HPDE6-E6E7 (cell line): Measurements from ENCODE around the gene ACOXL.
"Not testable (repeated sequence)": the region's sequence is repeated elsewhere in the genome, so short reads cannot be mapped to it uniquely, and the experiment has no call there.

Experiments
- DNase-seq: peaks from one replicate; pipeline ENCODE4 v3.0.0; 2011; ENCODE audit warnings: missing footprints; ENCODE audit errors: extremely low spot score

ACOXL gene

DNA sequence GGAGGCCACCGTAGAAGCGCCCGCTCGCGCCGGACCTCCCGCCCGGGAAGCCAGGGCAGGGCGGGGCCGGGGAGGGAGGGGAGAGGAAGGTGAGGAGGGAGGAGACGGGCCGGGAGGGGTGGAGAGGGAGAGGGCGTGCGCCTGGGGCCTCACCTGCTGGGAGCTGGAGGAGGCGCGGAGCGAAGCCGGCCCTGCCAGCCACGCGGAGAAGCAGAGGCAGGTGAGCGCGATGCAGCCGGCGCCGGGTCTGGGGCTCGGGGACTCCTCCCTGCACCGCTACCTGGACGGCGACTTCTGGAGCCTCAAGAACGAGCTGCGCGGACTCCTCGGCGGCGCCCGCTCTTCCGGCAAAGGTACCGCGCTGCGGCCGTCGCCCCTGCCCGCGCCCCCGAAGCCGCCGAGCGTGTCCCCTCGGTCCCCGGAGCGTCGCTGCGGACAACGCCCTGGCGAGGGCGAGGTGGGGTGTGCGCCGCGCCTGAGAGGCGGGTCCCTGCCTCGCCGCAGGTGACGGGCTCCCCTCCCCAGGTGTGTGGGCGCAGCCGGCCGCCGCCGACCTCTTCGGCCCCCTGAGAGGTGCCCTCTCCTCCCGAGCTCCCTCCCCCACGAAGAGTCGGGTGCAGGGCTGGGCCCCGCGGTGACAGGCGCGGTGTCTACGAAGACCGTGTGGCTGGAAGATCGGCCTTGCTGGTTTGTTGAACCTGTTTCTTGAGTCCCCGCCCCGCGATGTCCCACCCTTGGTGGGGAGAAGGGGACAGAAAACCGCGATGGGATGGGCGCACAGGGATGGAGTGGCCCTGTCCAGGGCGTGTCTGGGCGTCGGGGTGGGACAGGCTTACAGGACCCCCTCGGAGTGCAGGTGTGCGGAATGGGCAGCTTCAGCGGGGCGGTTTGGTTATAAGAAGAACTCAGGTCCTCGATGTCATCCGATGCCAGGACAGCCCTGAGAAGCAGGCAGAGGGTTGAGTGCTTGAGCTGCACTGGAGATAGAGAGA lies at the start of gene ACOXL:
ACOXL (plus strand) TSS at position 152 of the 992 bp plus-strand sequence. CDS start 35,817 bp downstream, outside the sequence.
- no peak for DNase-seq

DNA sequence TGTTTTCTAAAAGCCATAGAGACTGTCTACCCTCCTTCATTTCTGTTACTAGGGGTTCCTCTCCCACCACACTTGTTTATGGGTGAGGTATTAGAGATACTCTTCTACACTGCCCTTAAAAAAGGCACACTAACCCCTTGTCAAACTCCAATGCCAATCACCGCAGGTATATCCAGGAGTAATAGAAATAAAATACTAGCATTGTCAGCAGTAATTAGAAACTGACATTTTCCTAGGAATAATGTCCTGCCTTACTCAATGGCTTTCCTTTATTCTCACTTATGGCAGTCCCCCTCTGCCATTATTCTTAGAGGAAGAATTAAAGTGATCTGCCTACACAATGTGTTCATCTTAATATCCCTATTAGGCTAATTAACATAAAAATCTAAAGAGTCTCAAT lies 49.5 kb upstream of the ACOXL start:
- DNase-seq = no peak

DNA sequence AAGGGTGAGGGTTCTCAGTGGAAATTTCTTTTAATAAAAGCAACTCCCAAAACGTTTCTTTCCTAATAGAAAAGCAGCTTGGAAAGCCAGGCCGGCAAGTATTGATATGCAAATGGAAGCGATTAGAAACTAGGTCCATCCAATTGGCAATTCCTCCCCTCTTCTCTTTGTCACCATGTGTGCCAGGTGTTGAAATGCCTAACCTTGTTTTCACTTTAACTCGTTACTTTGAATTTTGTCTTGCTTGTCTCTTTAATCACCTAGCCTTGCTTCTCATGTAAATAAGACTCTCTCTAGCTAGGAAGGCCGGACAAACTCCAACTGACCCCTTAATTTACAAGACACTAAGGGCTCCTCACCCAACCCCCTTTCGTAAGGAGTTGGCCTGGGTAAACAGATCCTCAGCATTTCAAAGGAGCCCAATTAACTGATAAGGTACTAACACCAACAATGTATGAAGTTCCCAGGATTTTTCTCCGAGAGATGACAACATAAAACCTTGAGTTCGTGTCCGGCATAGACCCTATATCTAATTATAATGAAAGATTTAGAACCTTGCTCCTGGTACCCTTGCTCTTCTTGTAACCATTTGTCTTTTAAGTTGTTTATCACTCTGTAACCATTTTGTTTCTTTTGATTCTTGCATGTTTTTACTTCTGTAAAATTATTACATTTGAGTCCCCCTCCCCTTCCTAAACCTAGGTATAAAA lies 44.4 kb upstream of the ACOXL start:
- DNase-seq = not testable (repeated sequence)

- no peak for DNase-seq
Measured at GRCh38 chr2:110688594-110689091, 43.7 kb upstream of the ACOXL start.

DNA sequence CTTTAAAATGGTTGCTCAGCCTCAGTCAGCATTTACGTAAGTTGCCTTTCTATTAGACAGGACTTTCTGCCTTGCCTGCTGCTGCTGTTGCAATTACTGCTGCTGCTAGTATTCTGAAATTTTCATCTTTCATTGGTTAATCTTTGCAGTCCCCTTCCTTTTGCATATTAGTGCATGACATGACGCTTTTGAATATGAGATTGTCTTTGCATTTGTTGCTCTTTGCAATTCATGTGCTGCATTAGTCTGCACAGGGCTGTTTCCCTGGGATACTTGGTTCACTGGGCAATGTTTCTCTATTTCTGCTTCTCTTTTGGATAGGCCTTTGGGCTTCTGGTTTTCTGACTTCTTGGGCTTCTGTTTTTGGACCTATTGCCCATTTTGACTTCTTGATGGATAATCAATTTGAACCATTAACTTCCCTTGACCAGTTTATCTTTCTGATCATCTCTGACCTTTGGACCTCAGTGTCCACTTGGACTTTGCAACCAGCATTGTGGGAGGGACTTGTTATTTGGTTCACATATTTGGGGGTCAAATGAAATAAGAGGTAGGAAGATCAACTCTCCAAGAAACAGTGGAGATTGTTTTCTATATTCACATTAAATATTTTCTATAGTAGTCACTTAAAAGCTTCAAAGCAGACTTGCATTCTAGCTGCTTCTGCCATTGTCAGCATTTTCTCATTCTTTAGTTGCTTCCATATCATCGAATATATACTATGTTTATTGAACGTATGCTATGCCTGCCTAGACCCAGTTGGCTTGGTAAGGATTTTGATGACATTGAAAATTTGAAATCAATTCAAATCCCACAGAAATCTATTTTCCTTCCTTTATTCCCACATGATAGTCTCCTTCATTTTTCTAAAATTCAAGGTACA lies 42.0 kb upstream of the ACOXL start:
- no peak for DNase-seq

- no peak for DNase-seq
Measured at GRCh38 chr2:110691612-110692258, 40.6 kb upstream of the ACOXL start.

- DNase-seq = not testable (repeated sequence)
Measured at GRCh38 chr2:110695146-110695898, 37.1 kb upstream of the ACOXL start.

GRCh38 chr2:110698253-110698652 lies 34.1 kb upstream of the ACOXL start:
- not testable (repeated sequence) for DNase-seq

DNA sequence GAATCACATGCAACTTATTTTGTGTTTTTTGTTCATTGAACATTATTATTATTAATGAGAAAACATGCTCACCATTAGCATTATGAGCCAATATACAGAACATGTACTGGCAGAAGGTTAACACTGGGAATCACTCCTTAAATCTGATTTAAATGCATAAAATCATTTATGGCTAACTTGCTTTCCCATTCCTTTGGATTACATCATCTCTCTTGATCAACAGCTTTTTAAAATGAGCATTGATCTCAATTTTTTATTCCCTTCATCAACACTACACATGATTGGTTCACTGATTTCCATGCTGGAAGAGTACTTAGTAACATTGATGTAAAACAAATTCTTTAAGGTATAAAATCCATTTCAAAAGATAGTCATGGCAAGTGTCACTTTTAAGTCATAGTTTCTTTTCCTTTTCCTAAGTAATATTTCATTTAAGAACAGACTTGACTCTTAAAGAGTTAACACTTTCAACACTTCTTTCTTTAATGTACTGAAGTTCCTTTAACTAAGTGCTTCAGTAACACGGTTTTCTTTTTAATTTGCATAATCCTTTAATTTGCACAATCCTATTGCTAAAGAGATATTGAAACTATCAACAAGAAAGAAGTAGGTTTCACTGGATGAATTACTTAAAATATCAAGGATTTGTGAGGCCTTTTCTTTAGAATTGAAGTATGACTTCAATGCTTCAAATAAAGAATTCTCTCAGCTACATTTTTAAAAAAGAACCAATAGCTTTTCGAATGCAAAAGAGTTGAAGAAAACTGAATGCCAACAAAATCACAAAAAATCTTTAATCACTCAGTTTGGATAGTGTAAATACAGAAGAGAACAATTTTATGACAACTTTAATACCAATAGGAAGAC lies 29.6 kb upstream of the ACOXL start:
- DNase-seq = no peak

DNA sequence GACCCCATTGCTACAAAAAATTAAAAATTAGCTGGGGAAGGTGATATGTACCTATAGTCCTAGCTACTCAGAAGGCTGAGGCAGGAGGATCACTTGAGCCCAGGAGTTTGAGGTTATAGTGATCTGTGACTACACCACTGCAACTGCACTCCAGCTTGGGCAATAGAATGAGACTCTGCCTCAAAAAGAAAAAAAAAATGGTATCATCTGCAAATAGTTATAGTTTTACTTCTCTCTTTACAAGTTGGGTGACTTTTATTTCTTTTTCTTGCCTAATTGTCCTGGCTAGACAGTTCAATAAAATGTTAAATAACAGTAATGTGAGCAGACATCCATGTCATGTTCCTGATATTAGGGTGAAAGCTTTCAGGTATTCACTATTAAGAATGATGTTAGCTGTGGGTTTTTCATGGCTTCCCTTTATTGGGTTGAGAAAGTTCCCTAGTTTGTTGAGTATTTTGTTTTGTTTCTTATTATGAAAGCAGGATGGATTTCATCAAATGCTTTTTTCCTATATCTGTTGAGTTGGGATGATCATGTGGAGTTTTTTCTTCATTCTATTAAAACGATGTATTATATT lies 24.9 kb upstream of the ACOXL start:
- no peak for DNase-seq

DNA sequence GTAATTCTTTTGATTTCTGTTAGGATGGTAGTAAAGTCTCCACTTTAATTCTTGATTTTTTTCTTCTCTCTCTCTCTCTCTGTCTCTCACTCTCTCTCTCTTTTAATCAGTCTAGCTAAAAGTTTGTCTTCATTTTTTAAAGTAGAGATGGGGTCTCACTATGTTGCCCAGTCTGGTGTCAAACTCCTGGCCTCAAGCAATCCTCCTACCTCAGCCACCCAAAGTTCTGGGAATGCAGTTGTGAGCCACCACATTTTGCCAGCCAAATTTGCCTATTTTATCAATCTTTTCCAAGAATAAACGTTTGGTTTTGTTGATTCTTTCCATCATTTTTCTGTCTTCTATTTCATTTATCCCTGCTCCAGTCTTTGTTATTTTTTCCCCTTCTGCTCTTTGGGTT lies 23.9 kb upstream of the ACOXL start:
- no peak for DNase-seq

GRCh38 chr2:110712737-110713136 lies 19.6 kb upstream of the ACOXL start:
- no peak for DNase-seq

GRCh38 chr2:110713513-110714362 lies 18.6 kb upstream of the ACOXL start:
- DNase-seq = no peak

DNA sequence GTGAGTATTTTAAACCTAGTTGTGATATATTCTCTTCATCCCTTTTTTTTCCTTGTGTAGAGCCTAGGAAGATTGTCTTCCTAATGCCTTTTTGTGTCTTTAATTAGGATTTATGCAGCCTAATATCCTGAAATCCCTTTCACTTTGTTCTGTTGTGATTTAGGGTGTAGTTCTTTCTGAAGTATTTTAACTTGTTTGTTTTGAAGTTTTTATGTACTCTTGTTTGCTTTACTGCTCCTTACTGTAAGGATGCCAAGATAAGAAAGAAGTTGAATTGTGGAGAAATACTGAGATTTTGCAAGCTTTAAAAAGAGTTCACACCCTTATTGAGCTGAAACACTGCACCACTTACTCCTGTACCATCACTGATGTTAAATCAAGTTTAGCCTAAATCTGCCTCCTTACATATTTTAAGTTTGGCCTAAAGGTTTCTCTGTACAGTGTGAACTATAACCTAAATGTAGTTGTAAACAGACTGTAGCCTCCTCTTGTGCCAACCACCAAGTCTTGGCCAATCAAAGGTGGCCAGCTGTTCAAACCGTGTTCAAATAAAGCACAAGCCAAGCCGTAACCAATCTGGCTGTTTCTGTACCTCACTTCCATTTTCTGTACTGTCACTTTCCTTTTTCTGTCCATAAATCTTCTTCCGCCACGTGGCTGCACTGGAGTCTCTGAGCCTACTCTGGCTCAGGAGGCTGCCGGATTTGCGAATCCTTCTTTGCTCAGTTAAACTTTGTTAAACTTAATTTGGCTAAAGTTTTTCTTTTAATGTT lies 17.7 kb upstream of the ACOXL start:
- DNase-seq = no peak

GRCh38 chr2:110716959-110717645 lies 15.3 kb upstream of the ACOXL start:
- DNase-seq = no peak

GRCh38 chr2:110717734-110718133 lies 14.6 kb upstream of the ACOXL start:
- DNase-seq = no peak

DNA sequence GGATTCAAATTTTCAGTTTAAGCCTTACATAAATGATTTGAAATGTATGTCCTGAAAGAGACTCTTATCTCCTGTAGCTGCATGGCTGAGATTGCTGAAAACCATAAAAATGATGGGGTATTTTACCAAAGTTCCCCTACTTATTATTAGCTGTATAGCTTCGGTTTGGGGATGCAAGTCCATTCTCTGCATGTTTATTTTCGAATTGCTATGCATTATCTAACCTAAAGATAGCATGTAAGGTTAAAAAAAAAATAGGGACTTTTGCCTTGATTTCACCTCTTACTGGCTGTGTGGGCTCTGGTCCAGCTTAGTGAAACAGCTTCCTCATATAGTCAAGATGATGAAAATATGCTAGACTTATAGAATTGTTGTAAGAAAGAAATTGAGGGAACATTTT lies 14.0 kb upstream of the ACOXL start:
- DNase-seq = no peak
